ENCODE results near the gene GPHA2. TPM values are rescaled to one million over a fixed set of nuclear protein-coding genes. Genes with fewer than 3 reads are reported as not detected.

Gene GPHA2
- total and polyA plus RNA-seq, 2 of the 13 experiments (the other 11 are each of a cell fraction or from before 2014, with no cell fraction given) = 13.0 to 19.1 TPM

- TF ChIP-seq, protein P1, sequence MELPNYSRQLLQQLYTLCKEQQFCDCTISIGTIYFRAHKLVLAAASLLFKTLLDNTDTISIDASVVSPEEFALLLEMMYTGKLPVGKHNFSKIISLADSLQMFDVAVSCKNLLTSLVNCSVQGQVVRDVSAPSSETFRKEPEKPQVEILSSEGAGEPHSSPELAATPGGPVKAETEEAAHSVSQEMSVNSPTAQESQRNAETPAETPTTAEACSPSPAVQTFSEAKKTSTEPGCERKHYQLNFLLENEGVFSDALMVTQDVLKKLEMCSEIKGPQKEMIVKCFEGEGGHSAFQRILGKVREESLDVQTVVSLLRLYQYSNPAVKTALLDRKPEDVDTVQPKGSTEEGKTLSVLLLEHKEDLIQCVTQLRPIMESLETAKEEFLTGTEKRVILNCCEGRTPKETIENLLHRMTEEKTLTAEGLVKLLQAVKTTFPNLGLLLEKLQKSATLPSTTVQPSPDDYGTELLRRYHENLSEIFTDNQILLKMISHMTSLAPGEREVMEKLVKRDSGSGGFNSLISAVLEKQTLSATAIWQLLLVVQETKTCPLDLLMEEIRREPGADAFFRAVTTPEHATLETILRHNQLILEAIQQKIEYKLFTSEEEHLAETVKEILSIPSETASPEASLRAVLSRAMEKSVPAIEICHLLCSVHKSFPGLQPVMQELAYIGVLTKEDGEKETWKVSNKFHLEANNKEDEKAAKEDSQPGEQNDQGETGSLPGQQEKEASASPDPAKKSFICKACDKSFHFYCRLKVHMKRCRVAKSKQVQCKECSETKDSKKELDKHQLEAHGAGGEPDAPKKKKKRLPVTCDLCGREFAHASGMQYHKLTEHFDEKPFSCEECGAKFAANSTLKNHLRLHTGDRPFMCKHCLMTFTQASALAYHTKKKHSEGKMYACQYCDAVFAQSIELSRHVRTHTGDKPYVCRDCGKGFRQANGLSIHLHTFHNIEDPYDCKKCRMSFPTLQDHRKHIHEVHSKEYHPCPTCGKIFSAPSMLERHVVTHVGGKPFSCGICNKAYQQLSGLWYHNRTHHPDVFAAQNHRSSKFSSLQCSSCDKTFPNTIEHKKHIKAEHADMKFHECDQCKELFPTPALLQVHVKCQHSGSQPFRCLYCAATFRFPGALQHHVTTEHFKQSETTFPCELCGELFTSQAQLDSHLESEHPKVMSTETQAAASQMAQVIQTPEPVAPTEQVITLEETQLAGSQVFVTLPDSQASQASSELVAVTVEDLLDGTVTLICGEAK (IDR thresholded peaks at IDR 0.05) = no peak
- TF ChIP-seq, protein P1 (CRISPR knock-in tag; IDR thresholded peaks at IDR 0.05) = no peak
- TF ChIP-seq NFATC3 (CRISPR knock-in tag; IDR thresholded peaks at IDR 0.05) (no peak), ZNF775 (CRISPR knock-in tag; IDR thresholded peaks at IDR 0.05; ENCODE audit: borderline replicate concordance) (no peak), ZNF225 (CRISPR knock-in tag; IDR thresholded peaks at IDR 0.05) (no peak), ZNF230 (CRISPR knock-in tag; IDR thresholded peaks at IDR 0.05) (no peak), KLF16 (CRISPR knock-in tag; IDR thresholded peaks at IDR 0.05) (no peak), GPBP1L1 (CRISPR knock-in tag; IDR thresholded peaks at IDR 0.05) (no peak), ZNF530 (CRISPR knock-in tag; IDR thresholded peaks at IDR 0.05; ENCODE audit: low read depth) (no peak), SSRP1 (CRISPR knock-in tag; IDR thresholded peaks at IDR 0.05) (no peak)
- TF ChIP-seq, protein P2, sequence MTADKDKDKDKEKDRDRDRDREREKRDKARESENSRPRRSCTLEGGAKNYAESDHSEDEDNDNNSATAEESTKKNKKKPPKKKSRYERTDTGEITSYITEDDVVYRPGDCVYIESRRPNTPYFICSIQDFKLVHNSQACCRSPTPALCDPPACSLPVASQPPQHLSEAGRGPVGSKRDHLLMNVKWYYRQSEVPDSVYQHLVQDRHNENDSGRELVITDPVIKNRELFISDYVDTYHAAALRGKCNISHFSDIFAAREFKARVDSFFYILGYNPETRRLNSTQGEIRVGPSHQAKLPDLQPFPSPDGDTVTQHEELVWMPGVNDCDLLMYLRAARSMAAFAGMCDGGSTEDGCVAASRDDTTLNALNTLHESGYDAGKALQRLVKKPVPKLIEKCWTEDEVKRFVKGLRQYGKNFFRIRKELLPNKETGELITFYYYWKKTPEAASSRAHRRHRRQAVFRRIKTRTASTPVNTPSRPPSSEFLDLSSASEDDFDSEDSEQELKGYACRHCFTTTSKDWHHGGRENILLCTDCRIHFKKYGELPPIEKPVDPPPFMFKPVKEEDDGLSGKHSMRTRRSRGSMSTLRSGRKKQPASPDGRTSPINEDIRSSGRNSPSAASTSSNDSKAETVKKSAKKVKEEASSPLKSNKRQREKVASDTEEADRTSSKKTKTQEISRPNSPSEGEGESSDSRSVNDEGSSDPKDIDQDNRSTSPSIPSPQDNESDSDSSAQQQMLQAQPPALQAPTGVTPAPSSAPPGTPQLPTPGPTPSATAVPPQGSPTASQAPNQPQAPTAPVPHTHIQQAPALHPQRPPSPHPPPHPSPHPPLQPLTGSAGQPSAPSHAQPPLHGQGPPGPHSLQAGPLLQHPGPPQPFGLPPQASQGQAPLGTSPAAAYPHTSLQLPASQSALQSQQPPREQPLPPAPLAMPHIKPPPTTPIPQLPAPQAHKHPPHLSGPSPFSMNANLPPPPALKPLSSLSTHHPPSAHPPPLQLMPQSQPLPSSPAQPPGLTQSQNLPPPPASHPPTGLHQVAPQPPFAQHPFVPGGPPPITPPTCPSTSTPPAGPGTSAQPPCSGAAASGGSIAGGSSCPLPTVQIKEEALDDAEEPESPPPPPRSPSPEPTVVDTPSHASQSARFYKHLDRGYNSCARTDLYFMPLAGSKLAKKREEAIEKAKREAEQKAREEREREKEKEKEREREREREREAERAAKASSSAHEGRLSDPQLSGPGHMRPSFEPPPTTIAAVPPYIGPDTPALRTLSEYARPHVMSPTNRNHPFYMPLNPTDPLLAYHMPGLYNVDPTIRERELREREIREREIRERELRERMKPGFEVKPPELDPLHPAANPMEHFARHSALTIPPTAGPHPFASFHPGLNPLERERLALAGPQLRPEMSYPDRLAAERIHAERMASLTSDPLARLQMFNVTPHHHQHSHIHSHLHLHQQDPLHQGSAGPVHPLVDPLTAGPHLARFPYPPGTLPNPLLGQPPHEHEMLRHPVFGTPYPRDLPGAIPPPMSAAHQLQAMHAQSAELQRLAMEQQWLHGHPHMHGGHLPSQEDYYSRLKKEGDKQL (CRISPR knock-in tag; IDR thresholded peaks at IDR 0.05; ENCODE audit: low read depth) = no peak
Measured at GRCh38 chr11:64916040-64916774, 19.5 kb downstream of the GPHA2 start (continued).

Measured in HepG2 (cell line).